ENCODE measurements around the gene MRPL37.
"Not testable (repeated sequence)": the region's sequence is repeated elsewhere in the genome, so short reads cannot be mapped to it uniquely, and the experiment has no call there.

Gene MRPL37

GRCh38 chr1:54204199-54204598, 4.2 kb downstream of the MRPL37 start:
- Mint-ChIP-seq H3K9me3 (no peaks in the 10 kb centered on the region), H3K4me3 (no peak overlapping the region), H3K4me1 (peaks cover 34% of the 10 kb centered on the region), H3K36me3 (ENCODE audit: low read depth) (peaks cover 52% of the 10 kb centered on the region), H3K27me3 (ENCODE audit: low read depth, poor library complexity) (no peaks in the 10 kb centered on the region), H3K27ac (no peak overlapping the region)
- DNase-seq: no peak
- TF ChIP-seq CTCF (IDR thresholded peaks at IDR 0.05): no peak

DNA sequence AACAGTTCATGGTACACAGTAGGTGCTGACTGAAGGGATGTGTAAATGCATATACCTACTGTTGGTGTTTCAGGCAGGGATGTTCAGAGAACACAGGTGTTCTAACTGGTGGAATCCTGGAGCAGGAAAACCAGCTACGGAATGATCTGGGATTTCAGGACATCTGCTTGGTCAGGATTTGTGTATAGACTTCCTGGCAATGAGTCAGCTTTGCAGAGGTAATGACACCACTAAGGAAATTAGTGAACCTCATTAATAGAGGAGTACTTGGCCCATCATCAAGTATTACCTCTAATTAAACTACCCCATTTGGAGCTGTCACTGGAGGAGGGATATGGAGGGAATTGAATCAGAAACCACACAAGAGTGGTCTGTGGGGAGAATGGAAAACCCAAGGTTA, 7.3 kb downstream of the MRPL37 start:
- Mint-ChIP-seq H3K4me1 (peaks cover 10% of the 10 kb centered on the region), H3K9me3 (no peaks in the 10 kb centered on the region), H3K27ac (peak overlapping the region; percentile 50), H3K36me3 (ENCODE audit: low read depth) (peaks cover 75% of the 10 kb centered on the region), H3K27me3 (ENCODE audit: low read depth, poor library complexity) (no peaks in the 10 kb centered on the region), H3K4me3 (no peak overlapping the region)
- DNase-seq: no peak
- no peak for TF ChIP-seq CTCF (IDR thresholded peaks at IDR 0.05)

DNA sequence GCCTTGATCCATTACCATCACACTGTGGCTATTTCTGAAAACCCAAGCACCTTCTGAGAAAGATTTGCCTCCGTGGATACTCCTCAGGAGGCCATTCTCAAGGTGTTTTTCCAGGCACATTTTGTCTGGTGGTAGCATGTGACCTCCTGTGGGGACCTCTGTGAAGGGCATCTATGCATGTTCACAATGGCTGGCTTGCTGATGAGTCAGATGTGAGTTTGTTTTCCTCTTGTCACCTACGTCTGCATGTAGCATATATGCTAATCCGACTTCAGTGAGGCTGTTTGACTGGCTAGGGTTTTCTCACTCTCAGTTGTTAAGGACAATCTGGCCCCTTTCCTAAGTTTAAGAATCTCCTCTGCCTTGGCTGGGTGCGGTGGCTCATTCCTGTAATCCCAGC, 7.9 kb downstream of the MRPL37 start:
- DNase-seq; H3K4me1 Mint-ChIP-seq; H3K27ac Mint-ChIP-seq; H3K4me3 Mint-ChIP-seq; H3K27me3 Mint-ChIP-seq (ENCODE audit: low read depth, poor library complexity); H3K9me3 Mint-ChIP-seq: not testable (repeated sequence)
- peaks cover 75% of the 10 kb centered on the region for H3K36me3 Mint-ChIP-seq (ENCODE audit: low read depth)

- no peak for TF ChIP-seq CTCF (IDR thresholded peaks at IDR 0.05)
- Mint-ChIP-seq H3K4me1 (no peaks in the 10 kb centered on the region), H3K27me3 (ENCODE audit: low read depth, poor library complexity) (peaks cover 7% of the 10 kb centered on the region), H3K36me3 (ENCODE audit: low read depth) (peaks cover 74% of the 10 kb centered on the region), H3K4me3 (no peak overlapping the region), H3K27ac (no peak overlapping the region), H3K9me3 (no peaks in the 10 kb centered on the region)
- DNase-seq: no peak
These were observed 12.9 kb downstream of the MRPL37 start for GRCh38 chr1:54212872-54213271.

- peaks cover 59% of the 10 kb centered on the region for H3K36me3 Mint-ChIP-seq (ENCODE audit: low read depth)
- H3K27me3 Mint-ChIP-seq (ENCODE audit: low read depth, poor library complexity): peaks cover 7% of the 10 kb centered on the region
- H3K27ac Mint-ChIP-seq: no peak overlapping the region
- no peaks in the 10 kb centered on the region for H3K9me3 Mint-ChIP-seq
- H3K4me1 Mint-ChIP-seq: peaks cover 15% of the 10 kb centered on the region
- H3K4me3 Mint-ChIP-seq: no peak overlapping the region
- DNase-seq: no peak
- no peak for TF ChIP-seq CTCF (IDR thresholded peaks at IDR 0.05)
These were observed 15.6 kb downstream of the MRPL37 start for GRCh38 chr1:54215523-54215922.

GRCh38 chr1:54218883-54219687, 19.1 kb downstream of the MRPL37 start:
- Mint-ChIP-seq H3K4me3 (no peak overlapping the region), H3K27ac (peak overlapping the region; percentile 98), H3K36me3 (ENCODE audit: low read depth) (peaks cover 37% of the 10 kb centered on the region), H3K27me3 (ENCODE audit: low read depth, poor library complexity) (peaks cover 10% of the 10 kb centered on the region), H3K9me3 (no peaks in the 10 kb centered on the region), H3K4me1 (peaks cover 28% of the 10 kb centered on the region)
- no peak for TF ChIP-seq CTCF (IDR thresholded peaks at IDR 0.05)
- DNase-seq: no peak

Data from nephron progenitor cell (in vitro differentiated cells).